Measurements from ENCODE around the gene EXOSC7. TPM values are rescaled to one million over a fixed set of nuclear protein-coding genes. Genes with fewer than 3 reads are reported as not detected.
"Not testable (repeated sequence)": the region's sequence is repeated elsewhere in the genome, so short reads cannot be mapped to it uniquely, and the experiment has no call there.

EXOSC7 gene
- total RNA-seq, 1 experiment from 2014 or later, result 65.0 TPM

GRCh38 chr3:44962621-44963393 lies 13.2 kb upstream of the EXOSC7 start:
- peak; percentile 18 for DNase-seq (ENCODE audit: low spot score)

GRCh38 chr3:44963571-44964325 lies 12.3 kb upstream of the EXOSC7 start:
- no peak for DNase-seq (ENCODE audit: low spot score)

- DNase-seq (ENCODE audit: low spot score), result no peak
Measured at GRCh38 chr3:44965165-44965564, 10.9 kb upstream of the EXOSC7 start.

DNA sequence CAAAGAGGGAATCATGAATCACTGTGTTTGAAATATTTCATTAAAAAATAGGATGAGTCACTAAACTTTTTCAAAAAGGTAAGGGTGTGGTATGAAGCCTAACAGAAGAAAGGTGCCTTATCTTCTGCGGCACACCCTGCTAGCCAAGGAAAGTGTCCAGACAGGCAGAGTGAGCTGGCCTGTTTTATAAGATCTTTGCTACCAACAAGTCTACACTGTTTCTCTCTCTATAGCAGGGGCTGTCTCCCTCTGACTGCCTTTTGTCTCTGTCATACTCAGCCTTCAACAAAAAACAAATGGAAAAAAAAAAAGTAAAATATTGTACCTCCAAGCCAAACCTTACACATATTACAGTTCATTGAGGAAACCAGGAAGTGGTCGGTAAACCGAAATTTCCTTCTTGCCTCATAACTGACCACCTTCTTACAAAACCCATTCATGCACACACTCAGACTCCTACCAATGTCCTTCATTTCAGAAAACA lies 9.2 kb upstream of the EXOSC7 start:
- DNase-seq (ENCODE audit: low spot score), result no peak

GRCh38 chr3:44968447-44968858 lies 7.6 kb upstream of the EXOSC7 start:
- no peak for DNase-seq (ENCODE audit: low spot score)

GRCh38 chr3:44969154-44969827 lies 6.8 kb upstream of the EXOSC7 start:
- DNase-seq (ENCODE audit: low spot score), result no peak

DNA sequence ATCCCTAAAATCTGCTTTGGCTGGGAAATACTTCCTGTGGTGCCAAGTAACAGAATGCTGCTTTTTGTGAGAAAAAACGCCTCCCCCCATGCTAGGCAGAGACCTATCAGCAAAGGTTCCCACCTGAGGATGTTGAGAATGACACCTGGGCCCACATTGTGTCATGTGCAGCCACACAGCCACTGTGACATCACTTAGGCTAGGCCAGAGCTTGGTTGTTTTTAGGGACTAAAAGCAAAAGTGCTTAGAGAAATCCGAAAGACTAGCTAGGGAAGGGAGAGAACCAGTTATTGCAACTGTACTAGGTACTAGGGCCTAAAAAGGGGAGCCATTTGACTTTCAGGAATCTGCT lies 6.2 kb upstream of the EXOSC7 start:
- DNase-seq (ENCODE audit: low spot score), result no peak

- no peak for DNase-seq (ENCODE audit: low spot score)
Measured at GRCh38 chr3:44970926-44971490, 5.0 kb upstream of the EXOSC7 start.

DNA sequence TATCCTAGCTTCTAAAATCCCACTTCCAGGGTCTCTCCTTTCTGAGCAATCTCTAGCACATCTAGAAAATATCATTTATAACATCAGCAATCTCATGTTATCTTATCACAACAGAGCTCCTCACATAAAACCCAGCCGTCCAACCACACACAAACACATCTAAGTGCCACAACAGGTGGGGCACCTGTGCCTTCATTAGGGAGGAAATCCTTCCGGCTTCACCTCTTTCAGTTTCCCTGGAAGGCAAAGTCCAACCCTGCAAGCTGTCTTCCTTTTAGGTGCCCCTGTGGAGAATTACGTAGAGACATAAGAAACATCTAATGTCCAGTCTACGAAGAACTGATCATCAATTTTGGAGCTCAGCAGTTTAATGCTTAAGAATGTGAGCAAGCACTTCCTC lies 1.6 kb upstream of the EXOSC7 start:
- no peak for DNase-seq (ENCODE audit: low spot score)

DNA sequence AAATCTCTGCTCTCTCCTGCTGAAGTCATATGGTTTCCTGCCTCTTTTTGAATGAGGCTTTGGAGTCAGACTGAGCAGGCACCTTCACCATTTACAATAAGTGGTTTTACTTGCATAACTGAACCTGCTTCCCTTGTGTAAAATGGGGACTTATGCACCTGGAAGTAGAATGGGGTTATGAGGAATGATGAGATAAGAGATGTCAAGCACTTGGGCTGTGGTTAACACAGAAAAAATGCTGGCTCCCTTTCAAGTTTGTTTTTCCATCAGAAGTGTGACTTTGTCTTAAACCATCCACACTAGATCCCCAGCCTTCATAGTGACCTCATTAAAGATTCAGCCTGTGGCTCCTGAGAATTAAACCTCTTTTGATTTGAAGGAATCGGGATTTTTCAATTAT lies 5.2 kb downstream of the EXOSC7 start:
- peak; percentile 73 for DNase-seq (ENCODE audit: low spot score)

DNA sequence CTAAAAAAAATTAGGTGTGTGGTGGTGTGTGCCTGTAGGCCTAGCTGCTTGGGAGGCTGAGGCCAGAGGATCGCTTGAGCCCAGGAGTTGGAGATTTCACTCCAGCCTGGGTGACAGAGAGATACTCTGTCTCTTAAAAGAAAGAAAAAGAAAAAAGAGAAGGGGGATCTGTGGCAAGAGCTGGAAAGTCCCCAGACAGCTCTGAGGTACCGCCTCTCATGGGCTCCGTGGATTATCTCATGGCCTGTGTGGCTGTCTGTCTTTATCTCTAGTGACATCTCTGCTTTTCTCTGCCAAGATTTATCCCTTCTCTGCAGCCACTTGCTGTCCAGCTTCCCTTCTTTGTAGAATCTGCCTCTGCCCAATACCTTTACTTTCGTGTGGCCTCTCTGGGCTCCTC lies 5.7 kb downstream of the EXOSC7 start:
- DNase-seq (ENCODE audit: low spot score), result no peak

DNA sequence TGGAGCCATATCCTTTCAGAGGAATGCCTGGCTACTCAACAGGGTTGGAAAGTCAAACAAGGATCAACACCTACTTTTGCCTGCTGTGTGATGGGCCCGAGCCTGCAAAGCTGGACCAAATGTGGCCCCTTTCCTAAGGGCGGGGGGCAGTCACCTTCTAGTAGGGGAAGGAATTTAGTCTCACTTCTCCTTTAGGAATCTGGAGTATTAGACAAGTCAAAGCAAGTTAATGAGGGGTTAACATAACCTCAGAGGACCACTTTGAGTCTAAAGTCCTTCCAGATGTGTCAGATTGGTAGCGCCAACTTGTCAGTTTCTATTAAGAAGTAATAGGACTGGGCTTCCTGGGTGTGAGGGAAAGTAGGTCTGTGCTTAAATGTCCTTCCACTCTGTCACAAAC lies 6.8 kb downstream of the EXOSC7 start:
- no peak for DNase-seq (ENCODE audit: low spot score)

DNA sequence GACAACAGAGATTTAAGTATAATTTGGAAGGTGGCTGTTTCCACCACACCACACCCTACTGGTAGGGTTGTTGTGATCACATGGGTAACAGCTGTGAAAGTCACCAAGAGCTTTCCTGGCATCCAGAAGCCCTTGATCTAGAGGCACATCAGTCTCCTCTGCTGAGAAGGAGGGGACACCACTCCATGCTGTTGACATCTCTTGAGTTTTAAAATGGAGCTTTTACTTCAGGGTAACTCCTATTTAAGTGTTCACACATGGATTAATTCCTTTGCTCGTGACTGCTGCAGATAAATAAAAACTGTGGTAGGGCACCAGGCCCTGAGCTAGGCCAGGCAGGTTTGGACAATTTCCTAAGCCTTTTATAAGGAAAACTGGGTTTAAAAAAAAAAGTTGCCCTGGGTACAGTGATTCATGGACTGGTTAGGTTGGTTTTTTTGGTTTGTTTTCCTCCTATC lies 7.5 kb downstream of the EXOSC7 start:
- DNase-seq (ENCODE audit: low spot score), result no peak

DNA sequence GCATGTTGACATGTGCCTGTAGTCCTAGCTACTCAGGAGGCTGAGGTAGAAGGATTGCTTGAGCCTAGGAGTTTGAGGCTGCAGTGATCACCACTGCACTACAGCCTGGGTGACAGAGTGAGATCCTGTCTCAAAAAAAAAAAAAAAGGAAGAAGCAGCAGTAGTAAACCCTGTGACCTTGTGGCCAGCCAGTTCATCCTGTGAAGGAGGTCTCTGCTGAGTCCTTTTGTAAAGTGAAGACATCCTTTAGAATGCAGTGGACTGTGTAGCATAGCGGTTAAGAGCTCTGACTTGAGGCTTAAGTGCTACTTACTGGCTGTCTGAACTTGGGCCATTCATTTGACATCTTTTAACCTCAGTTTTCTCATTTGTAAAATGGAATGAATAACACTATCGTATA lies 8.3 kb downstream of the EXOSC7 start:
- no peak for DNase-seq (ENCODE audit: low spot score)

GRCh38 chr3:44986330-44986729 lies 10.3 kb downstream of the EXOSC7 start:
- DNase-seq (ENCODE audit: low spot score), result not testable (repeated sequence)

GRCh38 chr3:44987332-44987731 lies 11.3 kb downstream of the EXOSC7 start:
- no peak for DNase-seq (ENCODE audit: low spot score)

- DNase-seq (ENCODE audit: low spot score), result no peak
Measured at GRCh38 chr3:44988073-44988472, 12.0 kb downstream of the EXOSC7 start.

- no peak for DNase-seq (ENCODE audit: low spot score)
Measured at GRCh38 chr3:44989141-44989540, 13.1 kb downstream of the EXOSC7 start.

- DNase-seq (ENCODE audit: low spot score), result no peak
Measured at GRCh38 chr3:44989636-44990373, 13.8 kb downstream of the EXOSC7 start.

- DNase-seq (ENCODE audit: low spot score), result no peak
Measured at GRCh38 chr3:44991326-44991725, 15.3 kb downstream of the EXOSC7 start.
